Common myeloid progenitor, CD34-positive (primary cell): Measurements from ENCODE around the gene ARHGAP32.

Experiments used
- CTCF ChIA-PET: fragments of 350-600 bp; sonication (Branson Sonifier 250); formaldehyde crosslinking; loops from one replicate; lab custom pipeline; 2021; ENCODE audit warnings: antibody characterized with exemption; lab: Charles Lee
- POLR2A ChIA-PET: fragments of 350-600 bp; sonication (Branson Sonifier 250); formaldehyde crosslinking; loops from one replicate; lab custom pipeline; 2021; ENCODE audit warnings: antibody characterized with exemption; lab: Charles Lee
- DNase-seq, 3 donors: peaks; one replicate each; pipeline versions ENCODE4 v3.0.0 to v3.0.0-alpha.2; 2013
- H3K27ac ChIP-seq, 2 experiments: 1 replicate in 1 of 2; 2 replicates in 1 of 2; pipeline ENCODE4 v1.7.0; 2013; ENCODE audit warnings: inconsistent platforms in 2 of 2, low read length in 2 of 2, mild to moderate bottlenecking in 2 of 2, low read depth in 1 of 2, moderate library complexity in 1 of 2; ENCODE audit not compliant: severe bottlenecking in 2 of 2, insufficient read depth in 1 of 2, poor library complexity in 1 of 2
- H3K27me3 ChIP-seq, 5 experiments: replicated peaks in 2 of 5; 1 replicate in 3 of 5; 2 replicates in 2 of 5; pipeline versions ENCODE4 v1.6.1 to v1.7.0; 2013; ENCODE audit warnings: low read length in 4 of 5, mild to moderate bottlenecking in 2 of 5, moderate library complexity in 2 of 5, inconsistent platforms in 1 of 5; ENCODE audit not compliant: insufficient read depth in 5 of 5, control insufficient read depth in 4 of 5
- H3K36me3 ChIP-seq, 4 experiments: 1 replicate in 2 of 4; 2 replicates in 2 of 4; pipeline versions ENCODE4 v1.6.1 to v1.7.0; 2013; ENCODE audit warnings: low read length in 3 of 4, control low read depth in 1 of 4, mild to moderate bottlenecking in 1 of 4; ENCODE audit not compliant: control insufficient read depth in 4 of 4, insufficient read depth in 4 of 4
- H3K4me1 ChIP-seq, 4 experiments: 1 replicate in 3 of 4; 2 replicates in 1 of 4; pipeline versions ENCODE4 v1.6.1 to v1.7.1; 2013; ENCODE audit warnings: low read length in 3 of 4, mild to moderate bottlenecking in 3 of 4, control low read depth in 1 of 4, inconsistent platforms in 1 of 4, moderate library complexity in 1 of 4; ENCODE audit not compliant: control insufficient read depth in 4 of 4, insufficient read depth in 4 of 4; ENCODE audit errors: control extremely low read depth in 1 of 4
- H3K4me3 ChIP-seq, 7 experiments: 1 replicate in 4 of 7; 2 replicates in 3 of 7; pipeline versions ENCODE4 v1.5.1 to v1.7.0; 2013; ENCODE audit warnings: mild to moderate bottlenecking in 7 of 7, low read length in 6 of 7, moderate library complexity in 6 of 7, inconsistent platforms in 2 of 7, low read depth in 2 of 7, control low read depth in 1 of 7; ENCODE audit not compliant: insufficient read depth in 4 of 7, control insufficient read depth in 1 of 7; ENCODE audit errors: extremely low read depth in 1 of 7
- H3K9me3 ChIP-seq, 5 experiments: 1 replicate in 4 of 5; 2 replicates in 1 of 5; pipeline versions ENCODE4 v1.6.1 to v1.7.1; 2013; ENCODE audit warnings: low read length in 4 of 5, mild to moderate bottlenecking in 2 of 5, inconsistent platforms in 1 of 5, low read depth in 1 of 5, moderate library complexity in 1 of 5; ENCODE audit not compliant: control insufficient read depth in 4 of 5, insufficient read depth in 2 of 5; ENCODE audit errors: control extremely low read depth in 1 of 5
- WGBS: methylation state at CpG from one replicate; pipeline ENCODE4 v1.1.5; 2013; ENCODE audit not compliant: insufficient coverage; 5-methylcytosine and 5-hydroxymethylcytosine counted together

The ARHGAP32 gene

DNA sequence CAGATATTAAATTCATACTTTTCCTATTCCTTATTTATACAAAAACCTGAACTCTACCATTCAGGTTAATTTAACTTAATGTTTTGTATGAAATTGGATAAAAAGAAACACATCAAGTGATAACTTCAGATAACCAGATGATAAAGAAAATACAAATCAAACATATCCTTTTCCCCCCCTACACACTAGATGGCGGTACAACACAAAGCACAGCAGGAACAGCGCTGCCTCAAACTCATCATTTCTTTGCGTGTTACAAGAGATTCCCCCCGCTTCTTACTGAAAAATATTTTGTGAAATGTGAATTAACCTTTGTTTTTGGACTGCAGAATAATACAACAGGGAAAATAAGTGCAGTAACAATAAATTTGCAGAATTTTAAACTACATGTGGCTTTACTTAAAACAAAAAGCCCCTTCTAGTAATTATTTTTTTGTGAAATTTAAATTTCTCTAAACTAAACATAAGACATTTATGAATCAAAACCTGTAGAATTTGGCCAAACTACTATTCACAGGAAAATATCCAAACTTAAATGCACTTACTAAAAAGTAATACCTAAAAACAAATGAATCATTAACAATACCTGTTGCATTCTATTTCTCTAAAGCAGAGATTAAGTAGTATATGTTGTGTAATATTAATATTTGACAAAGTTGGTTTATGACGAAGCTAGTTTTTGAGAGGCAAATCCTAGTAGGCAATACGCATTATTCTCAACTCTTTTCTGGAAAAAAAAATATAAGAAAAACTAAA, 74.4 kb downstream of the ARHGAP32 start:
- Histone ChIP-seq H3K9me3 (no peaks in the 10 kb centered on the region), H3K27me3 (no peaks in the 10 kb centered on the region), H3K4me3 (no peak overlapping the region), H3K27ac (no peak overlapping the region), H3K4me1 (no peaks in the 10 kb centered on the region), H3K36me3 (no peaks in the 10 kb centered on the region)
- no CpG with 5 or more reads among the region's 6 CpGs for WGBS
- POLR2A ChIA-PET, result no interaction called here
- peak; percentile 62 to 85 (median 80) for DNase-seq
- CTCF ChIA-PET, result interaction anchor here (0.6 to 2.6 kb wide), 7 partner anchors 79 to 633 kb away, joined by 3 to 19 read pairs (median 3); no protein-coding TSS in a partner anchor

DNA sequence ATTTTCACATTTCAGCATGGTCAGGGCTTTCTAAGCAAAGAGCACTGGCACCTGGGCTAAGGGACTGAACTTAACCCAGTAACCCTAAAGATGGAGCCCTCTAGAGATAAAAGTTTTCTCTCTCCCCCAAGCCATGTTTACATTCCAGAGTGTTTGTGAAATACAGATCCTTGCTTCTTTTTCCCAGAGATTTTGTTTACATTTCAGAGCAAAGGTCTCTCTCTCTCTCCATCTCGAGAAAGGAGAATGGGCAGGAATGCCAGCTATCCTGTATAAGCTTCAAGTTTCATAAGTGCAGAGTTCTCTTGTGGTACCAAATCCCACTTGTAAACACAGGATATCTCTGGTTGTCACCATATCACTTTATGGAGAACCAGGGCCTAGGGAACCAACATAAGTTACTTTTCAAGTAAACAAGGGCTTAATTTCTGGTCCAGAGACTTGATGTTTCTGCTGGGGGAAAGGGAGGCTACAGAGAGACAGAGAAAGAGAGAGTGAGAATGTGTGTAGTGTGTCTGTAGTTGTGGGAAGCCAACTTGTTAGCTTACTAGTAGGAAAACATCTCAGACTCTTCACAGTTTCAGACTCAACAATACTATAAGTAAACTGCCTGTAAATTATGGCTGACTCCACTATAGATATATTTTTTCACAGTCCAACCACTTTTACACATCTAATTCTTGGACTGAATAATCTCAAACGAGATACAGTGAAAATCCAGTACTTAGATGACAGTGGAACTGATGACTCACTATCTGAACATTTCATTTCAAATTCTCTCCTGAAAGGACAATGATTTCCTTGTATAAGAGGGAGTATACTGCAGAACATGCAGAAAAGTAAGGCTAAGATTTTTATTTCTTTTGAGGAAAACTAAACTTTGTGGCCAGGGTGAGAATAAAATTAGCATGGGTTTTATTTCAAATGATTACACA, 76.2 kb downstream of the ARHGAP32 start:
- POLR2A ChIA-PET, result no interaction called here
- DNase-seq, result no peak
- Histone ChIP-seq H3K27ac (no peak overlapping the region), H3K36me3 (no peaks in the 10 kb centered on the region), H3K9me3 (no peaks in the 10 kb centered on the region), H3K4me3 (no peak overlapping the region), H3K4me1 (no peaks in the 10 kb centered on the region), H3K27me3 (no peaks in the 10 kb centered on the region)
- WGBS, result 100% methylated on average over 1 of the region's 2 CpGs
- CTCF ChIA-PET, result no interaction called here

DNA sequence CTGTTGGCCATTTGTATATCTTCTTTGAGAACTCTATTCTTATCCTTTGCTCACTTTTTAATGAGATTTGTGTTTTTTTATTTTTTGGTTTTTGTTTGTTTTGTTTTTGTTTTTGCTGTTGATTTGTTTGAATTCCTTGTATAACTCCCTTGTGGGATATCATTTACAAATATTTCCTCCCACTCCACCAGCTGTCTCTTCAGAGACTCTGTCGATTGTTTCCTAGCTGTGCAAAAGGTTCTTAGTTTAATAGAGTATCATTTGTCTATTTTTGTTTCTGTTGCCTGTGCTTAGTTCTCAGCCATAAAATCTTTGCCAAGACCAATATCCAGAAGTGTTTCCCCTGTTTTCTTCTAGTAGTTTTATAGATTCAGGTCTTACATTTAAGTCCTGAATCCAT, 82.4 kb downstream of the ARHGAP32 start:
- WGBS, result no CpG with 5 or more reads among the region's 1 CpG
- CTCF ChIA-PET, result no interaction called here

DNA sequence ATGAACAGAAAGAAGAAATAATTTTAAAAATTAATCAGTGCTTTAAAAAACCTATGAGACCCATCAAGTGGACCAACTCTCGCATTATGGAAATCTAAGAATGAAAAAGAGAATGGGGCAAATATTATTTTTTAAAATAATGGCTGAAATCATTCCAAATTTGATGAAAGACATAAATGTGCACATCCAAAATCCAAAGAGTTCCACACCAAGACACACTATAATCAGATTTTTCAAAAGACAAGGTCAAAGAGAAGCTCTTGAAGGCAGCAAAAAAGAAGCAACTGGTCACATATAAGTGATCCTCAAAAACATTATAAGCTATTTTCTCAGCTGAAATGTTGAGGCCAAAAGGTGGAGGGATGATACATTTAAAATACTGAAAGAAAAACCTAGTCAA, 85.3 kb downstream of the ARHGAP32 start:
- no peak for DNase-seq
- WGBS, result no CpG with 5 or more reads among the region's 1 CpG
- CTCF ChIA-PET, result no interaction called here
- H3K27ac ChIP-seq, result no peak overlapping the region
- no peaks in the 10 kb centered on the region for H3K4me1 ChIP-seq
- H3K4me3 ChIP-seq, result no peak overlapping the region
- peaks cover 0 to 34% (median 4%) of the 10 kb centered on the region in 5 experiments for H3K9me3 ChIP-seq
- POLR2A ChIA-PET, result no interaction called here
- peaks cover 0 to 5% (median 2%) of the 10 kb centered on the region in 4 experiments for H3K36me3 ChIP-seq
- H3K27me3 ChIP-seq, result no peaks in the 10 kb centered on the region

More for the DNA sequence above, 82.4 kb downstream of the ARHGAP32 start:
- no peak overlapping the region for H3K27ac ChIP-seq
- no peak for DNase-seq
- H3K4me3 ChIP-seq, result no peak overlapping the region
- peaks cover 0 to 2% (median 0%) of the 10 kb centered on the region in 4 experiments for H3K36me3 ChIP-seq
- POLR2A ChIA-PET, result no interaction called here
- H3K4me1 ChIP-seq, result no peaks in the 10 kb centered on the region
- H3K27me3 ChIP-seq, result no peaks in the 10 kb centered on the region
- H3K9me3 ChIP-seq, result peaks cover 0 to 21% (median 4%) of the 10 kb centered on the region in 5 experiments

DNA sequence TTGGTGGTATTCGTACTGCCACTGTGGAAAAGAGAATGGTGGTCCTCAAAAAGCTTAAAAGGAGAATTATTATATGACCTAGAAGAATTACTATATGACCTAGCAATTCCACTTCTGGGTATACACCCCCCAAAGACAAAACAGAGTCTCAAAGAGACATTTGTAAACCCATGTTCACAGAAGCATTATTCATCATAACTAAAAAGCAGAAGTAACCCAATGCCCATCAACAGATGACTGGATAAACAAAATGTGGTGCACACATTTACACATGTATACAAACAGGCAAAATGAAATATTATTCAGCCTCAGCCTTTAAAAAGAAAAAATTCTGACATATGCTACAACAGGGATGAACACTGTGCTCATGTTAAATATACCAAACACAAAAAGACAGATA, 89.4 kb downstream of the ARHGAP32 start:
- H3K4me3 ChIP-seq, result no peak overlapping the region
- H3K27ac ChIP-seq, result no peak overlapping the region
- H3K9me3 ChIP-seq, result peaks cover 2 to 62% (median 10%) of the 10 kb centered on the region in 5 experiments
- no CpG with 5 or more reads among the region's 1 CpG for WGBS
- ChIA-PET POLR2A (no interaction called here), CTCF (no interaction called here)
- peak in 1 of 3 donors; percentile 6 for DNase-seq
- H3K4me1 ChIP-seq, result no peaks in the 10 kb centered on the region
- H3K27me3 ChIP-seq, result no peaks in the 10 kb centered on the region
- peaks cover 0 to 18% (median 3%) of the 10 kb centered on the region in 4 experiments for H3K36me3 ChIP-seq

DNA sequence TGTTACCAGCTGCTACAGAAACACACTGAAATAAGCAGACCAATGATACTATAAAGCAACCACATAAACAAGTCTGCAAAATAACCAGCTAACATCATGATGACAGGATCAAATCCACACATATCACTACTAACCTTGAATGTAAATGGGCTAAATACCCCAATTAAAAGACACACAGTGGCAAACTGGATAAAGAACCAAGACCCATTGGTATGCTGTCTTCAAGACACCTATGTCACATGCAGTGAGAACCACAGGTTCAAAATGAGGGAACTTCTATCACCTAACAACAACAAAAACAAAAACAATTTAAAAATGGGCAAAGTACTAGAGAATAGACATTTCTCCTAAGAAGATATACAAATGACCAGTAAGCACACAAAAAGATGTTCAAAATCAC, 89.9 kb downstream of the ARHGAP32 start:
- Histone ChIP-seq H3K27me3 (no peaks in the 10 kb centered on the region), H3K4me1 (no peaks in the 10 kb centered on the region), H3K9me3 (peaks cover 2 to 63% (median 10%) of the 10 kb centered on the region in 5 experiments), H3K27ac (no peak overlapping the region), H3K36me3 (peaks cover 0 to 18% (median 3%) of the 10 kb centered on the region in 4 experiments), H3K4me3 (no peak overlapping the region)
- ChIA-PET POLR2A (no interaction called here), CTCF (no interaction called here)
- DNase-seq, result peak in 2 of 3 donors; percentile 13 to 39

DNA sequence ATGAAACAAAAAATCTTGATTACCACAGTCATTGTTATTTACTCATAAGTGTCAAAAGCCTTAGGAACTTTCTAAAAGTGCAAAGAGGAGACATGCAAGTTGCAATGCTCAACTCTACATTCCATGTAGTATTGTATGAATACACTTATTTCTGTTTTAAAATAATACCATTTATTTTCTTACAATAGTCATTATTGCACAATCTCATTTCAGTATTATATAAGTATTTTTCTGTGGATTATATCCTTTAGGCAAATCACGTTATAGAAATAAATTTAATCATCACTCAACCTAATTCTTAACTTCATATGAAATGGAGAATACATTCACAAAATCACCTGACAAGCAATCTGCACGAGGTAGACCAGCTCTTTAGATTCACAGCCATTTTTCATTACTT, 98.8 kb downstream of the ARHGAP32 start:
- H3K27ac ChIP-seq, result no peak overlapping the region
- DNase-seq, result no peak
- H3K27me3 ChIP-seq, result no peaks in the 10 kb centered on the region
- no peaks in the 10 kb centered on the region for H3K4me1 ChIP-seq
- peaks cover 0 to 19% (median 3%) of the 10 kb centered on the region in 5 experiments for H3K9me3 ChIP-seq
- WGBS, result no CpG with 5 or more reads among the region's 2 CpGs
- POLR2A ChIA-PET, result no interaction called here
- H3K36me3 ChIP-seq, result peaks cover 0 to 6% (median 3%) of the 10 kb centered on the region in 4 experiments
- no peak overlapping the region for H3K4me3 ChIP-seq
- CTCF ChIA-PET, result no interaction called here
